Stomach (tissue), 4 donors: Measurements from ENCODE around the gene DENND4A.

ENCODE experiments used
- POLR2A ChIP-seq, 4 donors: fragments of 450-650 bp; IDR thresholded peaks; one replicate each; pipeline ENCODE4 v1.6.1; 2016; ENCODE audit warnings: antibody characterized with exemption in 4 of 4, control low read depth in 2 of 4, mild to moderate bottlenecking in 1 of 4, moderate library complexity in 1 of 4
- POLR2AphosphoS5 ChIP-seq, 3 donors: sonication (generic); formaldehyde crosslinking; IDR thresholded peaks; one replicate each; pipeline ENCODE4 v1.6.1; 2016; ENCODE audit warnings: antibody characterized with exemption in 3 of 3
- TF ChIP-seq, protein P1 (sequence below), 7 experiments: fragments of 450-650 bp in 4 of 7; fragments of 200-600 bp in 3 of 7; sonication (generic) in 3 of 7; IDR thresholded peaks; one replicate each; pipeline ENCODE4 v1.5.1; 2016 to 2019; ENCODE audit warnings: antibody characterized with exemption in 7 of 7, control low read depth in 2 of 7, mild to moderate bottlenecking in 1 of 7

DNA sequence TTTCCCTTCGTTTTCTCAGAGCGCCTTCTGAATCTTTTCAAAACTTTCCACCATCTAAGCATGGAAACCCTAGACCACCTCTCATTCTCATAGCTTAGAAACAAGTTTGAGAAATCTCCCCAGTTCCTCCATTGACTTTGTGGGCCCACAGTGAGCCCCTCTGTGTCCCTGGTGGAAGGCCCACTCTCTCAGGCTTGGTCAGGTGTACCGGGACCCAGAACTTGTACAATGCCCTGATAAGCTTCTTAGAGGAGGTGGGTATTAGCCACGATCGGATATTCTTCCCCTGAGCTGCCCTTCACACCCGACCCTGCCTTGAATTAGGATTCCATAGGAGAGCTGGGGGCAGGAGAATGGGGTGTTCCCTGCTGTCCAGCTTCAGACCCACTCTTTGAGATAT lies 170.5 kb downstream of the DENND4A start, which contains the start of gene SLC24A1:
- TF ChIP-seq POLR2AphosphoS5 (IDR thresholded peaks at IDR 0.05) (no peak), POLR2A (IDR thresholded peaks at IDR 0.05) (no peak)
- TF ChIP-seq, protein P1, sequence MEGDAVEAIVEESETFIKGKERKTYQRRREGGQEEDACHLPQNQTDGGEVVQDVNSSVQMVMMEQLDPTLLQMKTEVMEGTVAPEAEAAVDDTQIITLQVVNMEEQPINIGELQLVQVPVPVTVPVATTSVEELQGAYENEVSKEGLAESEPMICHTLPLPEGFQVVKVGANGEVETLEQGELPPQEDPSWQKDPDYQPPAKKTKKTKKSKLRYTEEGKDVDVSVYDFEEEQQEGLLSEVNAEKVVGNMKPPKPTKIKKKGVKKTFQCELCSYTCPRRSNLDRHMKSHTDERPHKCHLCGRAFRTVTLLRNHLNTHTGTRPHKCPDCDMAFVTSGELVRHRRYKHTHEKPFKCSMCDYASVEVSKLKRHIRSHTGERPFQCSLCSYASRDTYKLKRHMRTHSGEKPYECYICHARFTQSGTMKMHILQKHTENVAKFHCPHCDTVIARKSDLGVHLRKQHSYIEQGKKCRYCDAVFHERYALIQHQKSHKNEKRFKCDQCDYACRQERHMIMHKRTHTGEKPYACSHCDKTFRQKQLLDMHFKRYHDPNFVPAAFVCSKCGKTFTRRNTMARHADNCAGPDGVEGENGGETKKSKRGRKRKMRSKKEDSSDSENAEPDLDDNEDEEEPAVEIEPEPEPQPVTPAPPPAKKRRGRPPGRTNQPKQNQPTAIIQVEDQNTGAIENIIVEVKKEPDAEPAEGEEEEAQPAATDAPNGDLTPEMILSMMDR (IDR thresholded peaks at IDR 0.05): no peak
